K562 (cell line): ENCODE measurements around the gene DIPK1A. TPM values are rescaled to one million over a fixed set of nuclear protein-coding genes. Genes with fewer than 3 reads are reported as not detected.

Experiments used
- ATAC-seq: fragments of 200-7000 bp; cut with Tn5 transposase; 3 replicates; pipeline ENCODE4 v1.9.1; 2020; ENCODE audit warnings: moderate library complexity
- BruUV-seq: library from RNA; stranded (reverse); fragments of 400-500 nt; replicated peaks from 2 replicates; lab custom pipeline; 2021; lab: Mats Ljungman, UMichigan
- CTCF ChIA-PET: fragments of 300-600 bp; formaldehyde crosslinking; extraction: SDS; loops from one replicate; lab custom pipeline; 2021; ENCODE audit warnings: low intra/inter-chr PET ratio; lab: Yijun Ruan, JAX
- POLR2A ChIA-PET: fragments of 300-600, 350-650 bp; sonication (Branson Sonifier 250); formaldehyde crosslinking; extraction: SDS; loops from one replicate; lab custom pipeline; 2021; ENCODE audit warnings: antibody characterized with exemption, inconsistent platforms; lab: Yijun Ruan, JAX
- DNase-seq, 4 experiments: peaks; one replicate each; pipeline versions ENCODE4 v3.0.0 to v3.0.0-alpha.2; 2011 to 2018; ENCODE audit warnings: low spot score in 3 of 4, mixed read lengths in 3 of 4; ENCODE audit errors: extremely low read depth in 1 of 4
- FAIRE-seq: peaks from 2 replicates; lab custom pipeline; 2011; peaks lifted over from hg19 to GRCh38; lab: Jason Lieb, UNC
- H2AFZ ChIP-seq: 2 replicates; pipeline ENCODE4 v1.6.0; 2011; ENCODE audit warnings: low read depth, low read length, control low read depth, inconsistent platforms
- H3K27ac ChIP-seq: fragments of 200-600 bp; 3 replicates; pipeline ENCODE4 v1.8.0; 2011; ENCODE audit warnings: low read depth, mild to moderate bottlenecking, control low read depth, inconsistent platforms, low read length, moderate library complexity, mixed read lengths; ENCODE audit errors: extremely low read depth
- H3K27me3 ChIP-seq, 2 experiments: fragments of 300-600 bp in 1 of 2; 2 replicates in 1 of 2; 3 replicates in 1 of 2; pipeline versions ENCODE4 v1.6.0 to v1.8.0; 2011; ENCODE audit warnings: inconsistent platforms in 2 of 2, low read length in 2 of 2, mild to moderate bottlenecking in 1 of 2, mixed read lengths in 1 of 2, moderate library complexity in 1 of 2; ENCODE audit not compliant: control insufficient read depth in 2 of 2, insufficient read depth in 2 of 2
- H3K36me3 ChIP-seq: fragments of 300-600 bp; 3 replicates; pipeline ENCODE4 v1.8.0; 2011; ENCODE audit warnings: mild to moderate bottlenecking, low read length, inconsistent platforms; ENCODE audit not compliant: control insufficient read depth, insufficient read depth
- H3K4me1 ChIP-seq, 2 experiments: fragments of 200-600 bp in 1 of 2; replicated peaks in 1 of 2; 2 replicates in 1 of 2; 3 replicates in 1 of 2; pipeline versions ENCODE4 v1.5.1 to v1.8.0; 2011; ENCODE audit warnings: inconsistent platforms in 2 of 2, low read length in 2 of 2, mild to moderate bottlenecking in 1 of 2, mixed read lengths in 1 of 2, moderate library complexity in 1 of 2; ENCODE audit not compliant: control insufficient read depth in 2 of 2, insufficient read depth in 2 of 2
- H3K4me2 ChIP-seq: 2 replicates; pipeline ENCODE4 v1.6.1; 2011; ENCODE audit warnings: low read length, control low read depth, inconsistent platforms, mixed read lengths; ENCODE audit not compliant: insufficient read depth
- H3K4me3 ChIP-seq: fragments of 200-600 bp; sonication (generic), shearing (Covaris generic); 2 replicates; pipeline ENCODE4 v1.5.1; 2016; ENCODE audit warnings: control low read depth, inconsistent platforms
- H3K79me2 ChIP-seq: fragments of 200-600 bp; 3 replicates; pipeline ENCODE4 v1.8.0; 2011; ENCODE audit warnings: low read length, inconsistent platforms; ENCODE audit not compliant: control insufficient read depth, insufficient read depth
- H3K9ac ChIP-seq, 2 experiments: 2 replicates each; pipeline versions ENCODE4 v1.6.0 to v1.6.1; 2011; ENCODE audit warnings: low read depth in 2 of 2, low read length in 2 of 2, control low read depth in 1 of 2, inconsistent platforms in 1 of 2, mild to moderate bottlenecking in 1 of 2, mixed read lengths in 1 of 2; ENCODE audit not compliant: insufficient read depth in 1 of 2
- H3K9me1 ChIP-seq: one replicate; pipeline ENCODE4 v1.6.0; 2011; ENCODE audit warnings: inconsistent platforms, mild to moderate bottlenecking, low read length, moderate library complexity; ENCODE audit not compliant: control insufficient read depth, insufficient read depth
- H3K9me3 ChIP-seq: replicated peaks from 2 replicates; pipeline ENCODE4 v1.5.1; 2011; ENCODE audit warnings: low read depth, low read length, inconsistent platforms; ENCODE audit not compliant: control insufficient read depth, insufficient read depth
- H4K20me1 ChIP-seq: replicated peaks from 2 replicates; pipeline ENCODE4 v1.6.1; 2011; ENCODE audit warnings: low read length, inconsistent platforms, mixed read lengths; ENCODE audit not compliant: control insufficient read depth, insufficient read depth
- CREB5 ChIP-seq: fragments of 250-450 bp; sonication (Bioruptor Pico); IDR thresholded peaks from 2 replicates; pipeline ENCODE4 v1.5.0; 2020; ENCODE audit warnings: mild to moderate bottlenecking
- CXXC5 ChIP-seq: fragments of 250-450 bp; sonication (Bioruptor Pico); IDR thresholded peaks from 2 replicates; pipeline ENCODE4 v1.8.0; 2022; ENCODE audit warnings: inconsistent platforms, mild to moderate bottlenecking, moderate library complexity
- HNRNPL ChIP-seq: fragments of 200-400 bp; formaldehyde crosslinking; IDR thresholded peaks from 2 replicates; pipeline ENCODE4 v1.6.1; 2017; ENCODE audit warnings: low read depth, mild to moderate bottlenecking, low read length
- JUNB ChIP-seq: fragments of 450-650 bp; formaldehyde crosslinking; conservative IDR thresholded peaks from 2 replicates; pipeline ENCODE4 v1.4.0; 2020; ENCODE audit warnings: mild to moderate bottlenecking
- MTA3 ChIP-seq: fragments of 450-650 bp; formaldehyde crosslinking; IDR thresholded peaks from 2 replicates; pipeline ENCODE4 v1.6.1; 2017; ENCODE audit warnings: mild to moderate bottlenecking, borderline replicate concordance
- NR4A1 ChIP-seq, 2 experiments: fragments of 250-450 bp in 1 of 2; fragments of 450-650 bp in 1 of 2; sonication (Bioruptor Pico) in 1 of 2; IDR thresholded peaks; 2 replicates each; pipeline versions ENCODE4 v1.4.0 to v1.6.1; 2016 to 2020; ENCODE audit warnings: mild to moderate bottlenecking in 2 of 2, missing compliant biosample characterization in 1 of 2, missing genetic modification characterization in 1 of 2, moderate library complexity in 1 of 2
- NUFIP1 ChIP-seq: fragments of 450-650 bp; IDR thresholded peaks from 2 replicates; pipeline ENCODE4 v1.6.1; 2018; ENCODE audit not compliant: partially characterized antibody
- PCBP2 ChIP-seq: fragments of 200-400 bp; formaldehyde crosslinking; IDR thresholded peaks from 2 replicates; pipeline ENCODE4 v1.6.1; 2018; ENCODE audit warnings: low read length, low read depth, mild to moderate bottlenecking, moderate library complexity; ENCODE audit not compliant: poor library complexity, severe bottlenecking
- PTTG1 ChIP-seq: fragments of 450-650 bp; IDR thresholded peaks from 2 replicates; pipeline ENCODE4 v1.6.1; 2016; ENCODE audit warnings: low read depth, mild to moderate bottlenecking, missing genetic modification characterization, missing compliant biosample characterization
- SMAD4 ChIP-seq: fragments of 250-450 bp; sonication (Bioruptor Pico); conservative IDR thresholded peaks from 2 replicates; pipeline ENCODE4 v1.8.0; 2021; ENCODE audit warnings: inconsistent platforms, mild to moderate bottlenecking, moderate library complexity
- THRB ChIP-seq: fragments of 450-650 bp; formaldehyde crosslinking; conservative IDR thresholded peaks from 2 replicates; pipeline ENCODE4 v1.4.0; 2022; ENCODE audit warnings: mild to moderate bottlenecking, missing genetic modification characterization
- ZNF444 ChIP-seq: fragments of 250-450 bp; sonication (Bioruptor Pico); IDR thresholded peaks from 2 replicates; pipeline ENCODE4 v1.4.0; 2020; ENCODE audit warnings: mild to moderate bottlenecking, moderate library complexity
- ZNF511 ChIP-seq: sonication (generic); formaldehyde crosslinking; IDR thresholded peaks from 2 replicates; pipeline ENCODE4 v1.8.0; 2022; ENCODE audit warnings: mild to moderate bottlenecking, missing genetic modification reagents
- ZNF76 ChIP-seq: fragments of 250-450 bp; sonication (Bioruptor Pico); IDR thresholded peaks from 2 replicates; pipeline ENCODE4 v1.4.0; 2020; ENCODE audit warnings: mild to moderate bottlenecking, moderate library complexity, borderline replicate concordance
- WGBS: fragments of 100-300 bp; shearing (Covaris generic); methylation state at CpG from one replicate; pipeline ENCODE4 v1.1.6; 2016; ENCODE audit warnings: low coverage, mixed read lengths; ENCODE audit not compliant: insufficient coverage; ENCODE audit errors: missing lambda C conversion rate; 5-methylcytosine and 5-hydroxymethylcytosine counted together
- in situ Hi-C: fragments of 300-500 bp; cut with MboI; formaldehyde crosslinking; loops from 4 replicates; pipeline ENCODE4 v1.15.0; 2018; ENCODE audit warnings: inconsistent platforms, mixed read lengths
- intact Hi-C: fragments of 100-400 bp; cut with micrococcal nuclease; formaldehyde crosslinking; loops from 2 replicates; pipeline ENCODE4 v1.14.2; 2022
- polyA plus RNA-seq, 8 experiments: library from polyadenylated mRNA; depleted of rRNA in 4 of 8; stranded (reverse) in 5 of 8; unstranded in 3 of 8; fragments of >200 nt; fragmentation: Nextera tagmentation in 2 of 8; fragmentation: Illumina TruSeq in 1 of 8; extraction: Ambion mirVana in 2 of 8; extraction: Trizol in 1 of 8; gene quantifications; 2 replicates each; pipeline versions ENCODE4 v1.2.1 to v1.2.3, GENCODE V29; 2011 to 2014; ENCODE audit warnings: inconsistent platforms in 1 of 8, missing spikeins in 1 of 8
- total RNA-seq, 7 experiments: library from RNA; depleted of rRNA in 6 of 7; stranded (reverse); fragments of >200 nt in 6 of 7; fragmentation: Illumina TruSeq in 2 of 7; extraction: Trizol in 2 of 7; gene quantifications; 2 replicates each; pipeline versions ENCODE4 v1.2.1 to v1.2.3, GENCODE V29; 2011 to 2021; ENCODE audit warnings: low replicate concordance in 1 of 7

DIPK1A gene
- total and polyA plus RNA-seq, 9 of the 15 experiments (the other 6 are each of a cell fraction or from before 2014, with no cell fraction given), result 0.54 to 2.5 (median 1.3) TPM

- no peaks in the 10 kb centered on the region for H3K79me2 ChIP-seq
- CTCF ChIA-PET, result interaction anchor here (0.6 kb wide), 1 partner anchor 17 kb away, joined by 3 read pairs; no protein-coding TSS in a partner anchor
- no TSS peak for BruUV-seq
- intact Hi-C loops, result no loop called here
- H3K4me1 ChIP-seq, result peaks cover 6 to 9% of the 10 kb centered on the region in 2 experiments; a peak in 3 of 5 replicates
- DNase-seq (no peak), ATAC-seq (peak; percentile 56)
- POLR2A ChIA-PET, result interaction anchor here (2.3 kb wide), 1 partner anchor 19 kb away, joined by 8 read pairs; no protein-coding TSS in a partner anchor
- no peak overlapping the region for H3K4me3 ChIP-seq
- no peak overlapping the region for H3K4me2 ChIP-seq
- H3K9me1 ChIP-seq, result no peaks in the 10 kb centered on the region
- no peaks in the 10 kb centered on the region for H3K9me3 ChIP-seq
- H3K9ac ChIP-seq, result no peak overlapping the region
- 0 out of 2 replicates have a peak overlapping the region, but pooled peaks have one; percentile 18 for H2AFZ ChIP-seq
- H3K36me3 ChIP-seq, result no peaks in the 10 kb centered on the region
- H3K27me3 ChIP-seq, result no peaks in the 10 kb centered on the region
- H4K20me1 ChIP-seq, result no peaks in the 10 kb centered on the region
- H3K27ac ChIP-seq, result no peak overlapping the region
- TF ChIP-seq SMAD4 (CRISPR knock-in tag) (no peak), ZNF76 (no peak), PCBP2 (no peak), MTA3 (no peak), CXXC5 (no peak), CREB5 (CRISPR knock-in tag) (no peak), THRB (CRISPR knock-in tag) (no peak), HNRNPL (no peak), ZNF444 (no peak), JUNB (CRISPR knock-in tag) (no peak), NUFIP1 (no peak), ZNF511 (no peak), NR4A1 (CRISPR knock-in tag; IDR thresholded peaks at IDR 0.05) (no peak), NR4A1 (tag; IDR thresholded peaks at IDR 0.05) (no peak), PTTG1 (tag) (no peak)
- TF ChIP-seq, all 486 proteins: peak for 0
- peak; percentile 42 for FAIRE-seq
- 67% methylated on average over 4 of the region's 4 CpGs for whole genome bisulfite sequencing
- in situ Hi-C loops, result no loop called here
These were observed 17.8 kb downstream of the DIPK1A start for GRCh38 chr1:92943502-92943847.
